Measurements from ENCODE around the gene FLNB.

Gene FLNB

DNA sequence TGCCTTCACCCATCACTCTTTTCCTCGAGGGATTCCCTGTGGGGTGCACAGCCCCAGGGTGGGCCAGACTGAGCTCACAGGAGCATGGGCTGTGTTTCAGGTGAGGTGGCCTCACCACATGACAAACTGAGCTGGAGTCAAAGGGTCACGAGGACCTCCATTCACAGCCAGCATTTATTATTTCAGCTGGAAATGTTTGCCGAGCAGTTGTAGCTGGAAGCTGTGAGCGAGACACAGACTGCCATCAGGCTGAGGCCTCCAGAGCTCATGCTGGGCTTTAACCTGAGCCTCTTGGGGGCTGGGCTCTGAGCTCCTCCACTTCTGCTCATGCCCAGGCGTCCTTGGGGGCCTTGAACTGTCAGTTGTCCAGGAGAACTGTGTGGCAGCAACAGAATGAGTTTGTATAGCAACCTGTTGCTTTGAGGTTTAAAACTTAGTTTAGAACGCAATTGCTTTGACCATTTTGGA lies 57.5 kb downstream of the FLNB start (continued):
- TF ChIP-seq SCRT2 (tag by site-specific recombination; IDR thresholded peaks at IDR 0.05) (peak; percentile 86), SCRT1 (tag by site-specific recombination; IDR thresholded peaks at IDR 0.05; ENCODE audit: borderline replicate concordance) (peak; percentile 69)

- peaks cover 7% of the 10 kb centered on the region; the same call in 1 of the 2 replicates for H3K4me1 ChIP-seq (ENCODE audit: control insufficient read depth, insufficient read depth, low read length)
- POLR2A ChIA-PET = no interaction called here
- no peak overlapping the region for H3K4me3 ChIP-seq (ENCODE audit: low read depth, low read length)
- no peak for TF ChIP-seq ZNF629 (tag by site-specific recombination; IDR thresholded peaks at IDR 0.05)
- peak; percentile 49; the same call in 1 of the 2 replicates for TF ChIP-seq ZNF23 (tag by site-specific recombination; IDR thresholded peaks at IDR 0.05; ENCODE audit: borderline replicate concordance)
- no peak for TF ChIP-seq REST (tag by site-specific recombination; IDR thresholded peaks at IDR 0.05)
- TF ChIP-seq ZNF600 (tag by site-specific recombination; IDR thresholded peaks at IDR 0.05) = peak; percentile 42; the same call in 1 of the 2 replicates
- no peak for TF ChIP-seq ZBTB21 (tag by site-specific recombination; IDR thresholded peaks at IDR 0.05)
- CTCF ChIA-PET = no interaction called here
- H3K36me3 ChIP-seq (ENCODE audit: control insufficient read depth in 2 of 2, insufficient read depth in 1 of 2, low read length in 2 of 2) = no peaks in the 10 kb centered on the region
- H3K9me3 ChIP-seq (ENCODE audit: control insufficient read depth, insufficient read depth, low read depth, low read length) = no peaks in the 10 kb centered on the region
- H3K27ac ChIP-seq (ENCODE audit: extremely low read depth, low read depth, low read length) = no peak overlapping the region
Observed at GRCh38 chr3:58066842-58067241, 58.6 kb downstream of the FLNB start.

DNA sequence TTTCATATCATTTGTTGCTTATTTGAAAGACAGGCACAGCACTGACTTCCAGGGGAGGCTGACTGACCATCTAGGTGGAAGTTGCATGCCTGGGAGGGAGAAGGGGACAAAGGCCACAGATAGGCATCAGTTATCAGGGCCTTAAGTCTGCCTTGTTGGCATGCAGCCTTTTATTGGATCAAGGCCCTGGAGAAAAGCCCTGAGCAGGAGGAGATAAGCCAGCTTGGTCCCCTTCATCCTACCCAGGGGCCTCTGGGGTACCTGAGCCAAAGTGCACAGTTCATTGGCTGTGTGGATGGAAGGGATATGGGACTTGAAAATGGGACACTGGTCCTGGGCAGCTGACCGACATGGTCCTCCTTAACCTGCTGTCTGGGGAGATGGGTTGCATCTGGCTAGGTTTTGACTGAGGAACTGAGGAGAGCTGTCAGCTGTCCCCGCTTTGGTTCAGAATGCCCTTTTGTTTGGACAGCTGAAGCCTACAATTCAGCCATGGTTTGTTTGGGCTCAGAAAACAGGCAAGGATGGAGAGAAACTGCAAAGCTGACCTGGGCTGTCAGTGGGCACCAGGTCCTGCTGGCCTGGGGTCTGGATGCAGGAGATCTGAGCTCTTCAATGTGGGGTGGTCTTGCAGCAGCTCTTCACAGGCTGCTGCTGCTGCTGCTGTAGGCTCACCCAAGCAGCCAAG lies 60.0 kb downstream of the FLNB start:
- ChIA-PET POLR2A (no interaction called here), CTCF (no interaction called here)
- Histone ChIP-seq H3K36me3 (ENCODE audit: control insufficient read depth in 2 of 2, insufficient read depth in 1 of 2, low read length in 2 of 2) (no peaks in the 10 kb centered on the region), H3K9me3 (ENCODE audit: control insufficient read depth, insufficient read depth, low read depth, low read length) (no peaks in the 10 kb centered on the region), H3K4me3 (ENCODE audit: low read depth, low read length) (no peak overlapping the region), H3K27ac (ENCODE audit: extremely low read depth, low read depth, low read length) (no peak overlapping the region), H3K4me1 (ENCODE audit: control insufficient read depth, insufficient read depth, low read length) (peaks cover 11% of the 10 kb centered on the region; the same call in 1 of the 2 replicates)
- TF ChIP-seq PRDM10 (tag by site-specific recombination; IDR thresholded peaks at IDR 0.05) = no peak
- no peak for TF ChIP-seq ZNF19 (tag by site-specific recombination; IDR thresholded peaks at IDR 0.05; ENCODE audit: low read depth)
- TF ChIP-seq, protein P1, sequence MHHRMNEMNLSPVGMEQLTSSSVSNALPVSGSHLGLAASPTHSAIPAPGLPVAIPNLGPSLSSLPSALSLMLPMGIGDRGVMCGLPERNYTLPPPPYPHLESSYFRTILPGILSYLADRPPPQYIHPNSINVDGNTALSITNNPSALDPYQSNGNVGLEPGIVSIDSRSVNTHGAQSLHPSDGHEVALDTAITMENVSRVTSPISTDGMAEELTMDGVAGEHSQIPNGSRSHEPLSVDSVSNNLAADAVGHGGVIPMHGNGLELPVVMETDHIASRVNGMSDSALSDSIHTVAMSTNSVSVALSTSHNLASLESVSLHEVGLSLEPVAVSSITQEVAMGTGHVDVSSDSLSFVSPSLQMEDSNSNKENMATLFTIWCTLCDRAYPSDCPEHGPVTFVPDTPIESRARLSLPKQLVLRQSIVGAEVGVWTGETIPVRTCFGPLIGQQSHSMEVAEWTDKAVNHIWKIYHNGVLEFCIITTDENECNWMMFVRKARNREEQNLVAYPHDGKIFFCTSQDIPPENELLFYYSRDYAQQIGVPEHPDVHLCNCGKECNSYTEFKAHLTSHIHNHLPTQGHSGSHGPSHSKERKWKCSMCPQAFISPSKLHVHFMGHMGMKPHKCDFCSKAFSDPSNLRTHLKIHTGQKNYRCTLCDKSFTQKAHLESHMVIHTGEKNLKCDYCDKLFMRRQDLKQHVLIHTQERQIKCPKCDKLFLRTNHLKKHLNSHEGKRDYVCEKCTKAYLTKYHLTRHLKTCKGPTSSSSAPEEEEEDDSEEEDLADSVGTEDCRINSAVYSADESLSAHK (tag by site-specific recombination; IDR thresholded peaks at IDR 0.05) = no peak
- TF ChIP-seq, protein P2, sequence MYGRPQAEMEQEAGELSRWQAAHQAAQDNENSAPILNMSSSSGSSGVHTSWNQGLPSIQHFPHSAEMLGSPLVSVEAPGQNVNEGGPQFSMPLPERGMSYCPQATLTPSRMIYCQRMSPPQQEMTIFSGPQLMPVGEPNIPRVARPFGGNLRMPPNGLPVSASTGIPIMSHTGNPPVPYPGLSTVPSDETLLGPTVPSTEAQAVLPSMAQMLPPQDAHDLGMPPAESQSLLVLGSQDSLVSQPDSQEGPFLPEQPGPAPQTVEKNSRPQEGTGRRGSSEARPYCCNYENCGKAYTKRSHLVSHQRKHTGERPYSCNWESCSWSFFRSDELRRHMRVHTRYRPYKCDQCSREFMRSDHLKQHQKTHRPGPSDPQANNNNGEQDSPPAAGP (tag by site-specific recombination; IDR thresholded peaks at IDR 0.05) = no peak
- TF ChIP-seq ZNF704 (tag by site-specific recombination; IDR thresholded peaks at IDR 0.05) = no peak
- no peak for TF ChIP-seq ZIC2 (tag by site-specific recombination; IDR thresholded peaks at IDR 0.05)
- TF ChIP-seq ZNF561 (tag by site-specific recombination; IDR thresholded peaks at IDR 0.05; ENCODE audit: borderline replicate concordance) = no peak
- no peak for TF ChIP-seq ZNF423 (tag by site-specific recombination; IDR thresholded peaks at IDR 0.05)
- no peak for TF ChIP-seq ATF2 (tag by site-specific recombination; IDR thresholded peaks at IDR 0.05; ENCODE audit: low read depth)
- no peak for TF ChIP-seq ZNF433 (tag by site-specific recombination; IDR thresholded peaks at IDR 0.05; ENCODE audit: low read depth)

All from HEK293 (cell line).